Stimulated activated CD4-positive, alpha-beta T cell treated with anti-CD3 and anti-CD28 coated beads, Interleukin-15, amount 100 ng/mL, for 48 hours (primary cell): ENCODE data around the gene INPP4B.

Source experiments
- DNase-seq, 2 donors: peaks; one replicate each; pipeline ENCODE4 v3.0.0-alpha.2; 2020; ENCODE audit warnings: low read depth in 2 of 2

Gene INPP4B

GRCh38 chr4:142846108-142846728, at the start of gene INPP4B:
Gene INPP4B, minus strand, starts transcription at chr4:142846301.
- DNase-seq, result peak; percentile 30 to 33

DNA sequence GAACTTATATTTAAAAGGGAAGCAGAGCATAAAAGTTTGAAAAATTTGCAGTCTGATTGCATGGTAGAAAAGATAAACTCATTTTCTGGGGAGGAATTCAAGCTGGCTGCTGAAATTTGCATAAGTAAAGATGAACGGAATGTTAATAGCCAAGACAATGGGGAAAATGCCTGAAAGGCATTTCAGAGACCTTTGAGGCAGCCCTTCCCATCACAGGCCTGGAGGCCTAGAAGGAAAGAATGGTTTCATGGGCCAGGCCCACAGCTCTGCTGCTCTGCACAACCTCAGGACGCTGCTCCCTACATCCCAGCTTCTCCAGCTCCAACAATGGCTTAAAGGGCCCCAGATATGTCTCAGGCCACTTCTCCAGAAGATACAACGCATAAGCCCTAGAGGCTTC, 46.9 kb upstream of the INPP4B start:
- no peak for DNase-seq

- DNase-seq, result no peak
Measured at GRCh38 chr4:142886566-142886965, 40.5 kb upstream of the INPP4B start.

- DNase-seq, result no peak
Measured at GRCh38 chr4:142883040-142883832, 37.1 kb upstream of the INPP4B start.

DNA sequence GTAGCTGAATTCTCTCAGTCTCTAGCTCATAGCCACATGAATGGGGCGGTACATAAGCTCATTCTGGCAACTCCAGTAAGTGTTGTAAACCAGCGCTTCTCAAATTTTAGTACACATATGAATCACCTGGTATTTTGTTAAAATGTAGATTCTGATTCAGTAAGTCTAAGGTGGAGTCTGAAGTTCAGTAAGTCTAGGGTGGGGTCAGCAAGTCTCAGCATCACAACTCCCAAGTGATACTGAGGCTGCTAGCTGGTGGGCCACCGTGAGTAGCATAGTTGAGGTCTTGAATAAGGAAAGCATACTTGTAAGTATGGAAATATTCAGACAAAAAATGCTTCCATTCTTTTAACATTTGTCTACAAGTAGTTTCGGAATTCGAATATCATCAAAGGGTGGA, 36.1 kb upstream of the INPP4B start:
- no peak for DNase-seq

GRCh38 chr4:142881331-142881730, 35.2 kb upstream of the INPP4B start:
- DNase-seq, result no peak

DNA sequence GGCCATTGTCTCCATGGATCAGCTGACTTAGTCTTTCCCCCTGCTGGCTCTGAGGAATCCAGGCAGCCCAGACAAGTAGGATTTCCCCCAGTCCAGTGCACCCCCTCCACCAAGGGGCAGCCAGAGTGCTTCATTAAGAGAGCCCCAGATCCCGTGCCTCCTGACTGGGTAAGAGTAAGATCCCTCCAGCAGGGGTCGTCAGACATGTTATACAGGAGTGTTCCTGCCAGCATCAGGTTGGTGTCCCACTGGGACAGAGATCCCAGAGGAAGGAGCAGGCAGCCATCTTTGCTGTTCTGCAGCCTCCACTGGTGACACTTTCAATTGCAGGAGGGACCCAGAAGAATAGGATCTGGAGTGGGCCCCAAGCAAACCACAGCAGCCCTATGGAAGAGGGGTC, 29.0 kb upstream of the INPP4B start:
- DNase-seq, result no peak

DNA sequence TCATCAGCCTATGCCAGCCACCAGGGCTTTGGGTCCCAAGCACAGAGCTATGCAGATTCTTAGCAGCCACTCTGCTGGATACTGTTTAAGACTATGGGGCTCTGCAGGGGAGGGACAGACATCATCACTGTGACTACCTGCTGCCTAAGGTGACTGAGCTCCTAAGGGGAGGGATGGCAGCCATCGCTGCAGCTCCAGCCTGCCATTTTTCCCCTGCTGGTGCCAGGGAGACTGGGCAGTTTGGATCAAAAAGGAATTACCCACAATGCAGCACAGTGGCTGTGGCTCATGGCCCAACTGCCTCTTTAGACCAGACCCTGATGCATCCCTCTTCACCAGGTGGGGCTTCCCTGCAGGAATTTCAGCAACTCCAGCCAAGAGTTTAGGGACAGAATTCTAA, 28.6 kb upstream of the INPP4B start:
- no peak for DNase-seq

GRCh38 chr4:142866685-142867084, 20.6 kb upstream of the INPP4B start:
- no peak for DNase-seq

DNA sequence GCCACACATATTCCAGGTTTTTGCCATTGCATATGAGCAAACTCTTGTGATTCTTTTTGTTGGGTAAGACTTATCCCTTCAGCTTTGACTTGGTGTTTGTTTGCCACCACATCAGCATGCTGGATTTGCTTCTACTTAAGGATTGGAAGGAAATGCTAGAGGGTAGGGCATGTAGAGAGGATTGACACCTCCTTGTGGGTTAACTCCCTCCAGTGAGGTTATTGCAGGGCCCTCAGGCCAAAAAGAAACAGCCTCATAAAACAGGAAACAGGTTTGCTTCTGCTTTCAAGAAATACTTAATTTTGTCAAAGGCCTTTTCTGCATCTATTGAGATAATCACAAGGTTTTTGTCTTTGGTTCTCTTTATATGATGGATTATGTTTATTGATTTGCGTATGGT, 15.2 kb upstream of the INPP4B start:
- no peak for DNase-seq

- DNase-seq, result no peak
Measured at GRCh38 chr4:142858965-142859364, 12.9 kb upstream of the INPP4B start.

- no peak for DNase-seq
Measured at GRCh38 chr4:142858446-142858845, 12.3 kb upstream of the INPP4B start.

GRCh38 chr4:142856576-142856975, 10.5 kb upstream of the INPP4B start:
- DNase-seq, result no peak

DNA sequence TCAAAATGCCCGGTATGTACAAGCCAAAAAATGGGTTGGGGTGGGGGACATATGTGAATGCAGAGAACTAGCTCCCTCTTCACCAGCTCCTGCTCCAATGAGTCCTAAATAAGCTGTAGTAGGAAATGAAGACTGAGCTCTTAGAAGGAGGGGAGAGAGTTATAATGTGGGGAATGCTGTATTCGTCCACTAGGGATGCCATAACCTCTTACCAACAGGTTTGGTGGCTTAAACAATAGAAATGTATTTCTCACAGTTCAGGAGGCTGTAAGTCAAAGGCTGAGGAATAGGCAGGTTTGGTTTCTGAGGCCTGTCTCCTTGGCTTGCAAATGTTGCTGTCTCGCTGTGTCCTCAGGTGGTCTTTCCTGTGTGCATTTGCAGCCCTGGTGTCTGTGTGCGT, 4.4 kb upstream of the INPP4B start:
- DNase-seq, result no peak

DNA sequence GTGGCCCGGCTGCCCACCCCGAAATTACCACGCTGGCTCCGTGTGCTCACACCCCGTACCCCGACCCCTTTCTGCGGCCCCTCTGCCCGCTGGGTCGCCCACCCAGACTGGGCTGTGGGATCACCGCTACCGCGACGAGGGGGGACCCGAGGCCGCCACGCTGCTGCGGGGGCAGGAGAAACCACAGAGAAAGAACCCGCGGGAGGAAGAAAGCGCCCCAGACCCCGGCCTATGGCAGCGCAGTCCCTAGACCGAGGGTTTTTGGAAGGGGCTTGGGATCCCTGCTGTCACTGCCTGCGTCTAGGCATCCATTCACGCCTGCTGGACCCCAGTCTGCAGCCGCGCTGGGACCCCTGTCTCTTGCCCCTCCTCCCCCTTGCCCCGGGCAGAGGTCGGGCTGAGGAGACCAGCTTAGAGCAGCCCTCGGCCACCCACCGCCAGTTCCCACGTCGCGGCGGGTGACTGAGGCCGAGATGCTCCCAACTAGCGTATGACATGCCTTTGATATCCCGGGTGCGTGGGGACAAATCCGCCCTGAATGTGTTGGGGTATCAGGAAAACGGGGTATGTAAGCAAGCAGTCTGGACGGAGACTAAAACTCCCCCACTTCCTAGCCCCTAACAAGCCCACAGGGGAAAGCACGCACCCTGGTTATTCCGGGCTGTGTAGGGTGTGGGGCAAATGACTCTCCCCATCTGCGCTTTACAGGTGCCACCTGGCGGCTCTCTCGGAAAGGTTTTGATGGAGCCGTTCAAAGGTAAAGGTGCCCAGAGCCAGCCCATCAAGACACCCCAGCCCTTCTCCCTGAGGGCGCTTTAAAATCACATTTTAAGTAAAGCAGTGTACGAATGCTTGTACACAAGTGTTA, 862 bp upstream of the INPP4B start:
- DNase-seq, result peak; percentile 51 to 60

GRCh38 chr4:142845293-142846107, 601 bp downstream of the INPP4B start:
- no peak for DNase-seq

DNA sequence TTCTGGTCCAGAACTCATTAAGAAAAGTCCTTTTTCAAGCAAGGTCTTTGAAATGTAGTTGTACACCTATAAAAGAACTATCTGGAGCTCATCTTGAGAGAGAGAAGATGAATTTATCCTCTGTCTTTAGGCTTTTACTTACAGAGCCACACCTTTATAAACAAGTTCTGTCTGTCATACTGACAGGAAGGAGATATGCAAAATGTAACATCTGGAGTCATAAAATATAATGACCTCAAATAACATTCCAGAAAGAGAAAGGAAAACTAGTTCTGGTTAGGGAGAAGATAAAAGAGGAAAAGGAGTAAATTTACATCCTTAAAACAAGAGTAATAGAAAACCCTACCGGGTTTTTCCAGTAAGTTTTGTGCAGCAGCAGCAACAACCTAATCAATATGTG, 1.3 kb downstream of the INPP4B start:
- no peak for DNase-seq

DNA sequence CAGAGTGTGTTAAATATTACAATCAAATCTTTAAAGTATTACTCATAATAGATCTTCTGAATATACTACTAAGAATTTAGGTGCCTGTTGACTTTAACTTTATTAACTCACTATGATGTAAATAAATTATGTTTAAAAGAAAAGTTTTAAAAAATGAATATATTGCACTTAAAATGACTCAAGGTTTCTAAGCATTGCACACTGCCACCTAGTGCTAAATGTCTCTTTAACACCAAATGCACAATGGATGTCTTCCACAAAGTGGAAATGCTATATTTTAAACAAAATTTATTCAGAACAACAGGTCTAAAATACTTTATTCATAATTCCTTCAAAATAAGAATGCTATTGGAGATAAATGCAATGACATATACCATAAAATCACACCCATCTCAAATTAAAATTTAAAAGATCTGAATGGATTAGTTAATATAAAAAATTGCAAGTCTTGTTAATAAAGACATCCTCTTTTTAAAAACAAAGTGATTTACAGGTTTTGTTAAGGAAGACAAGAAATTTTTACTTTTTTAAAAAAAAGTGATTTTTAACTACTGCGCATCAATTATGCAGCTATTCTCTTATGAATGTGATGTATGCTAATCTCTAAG, 5.5 kb downstream of the INPP4B start:
- no peak for DNase-seq

- DNase-seq, result no peak
Measured at GRCh38 chr4:142838778-142839177, 7.3 kb downstream of the INPP4B start.

DNA sequence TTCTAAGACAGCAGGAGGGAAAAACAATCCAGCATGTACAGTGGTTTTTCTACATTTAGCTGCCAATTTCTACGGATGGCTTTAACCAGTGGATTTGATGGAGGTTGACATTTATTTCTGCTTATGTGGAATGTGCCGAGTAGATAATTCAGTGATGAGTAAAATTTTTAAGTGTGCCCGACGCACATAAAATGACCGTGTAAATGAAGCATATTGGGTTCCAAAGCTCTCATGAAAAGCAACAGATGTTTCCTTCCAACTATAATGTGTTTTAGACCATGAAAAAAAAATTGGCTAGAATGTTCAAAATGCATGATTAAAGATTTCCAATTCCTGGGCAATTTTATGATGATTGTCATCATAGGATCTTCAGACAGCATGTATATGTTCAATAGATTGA, 14.1 kb downstream of the INPP4B start:
- DNase-seq, result no peak

- DNase-seq, result no peak
Measured at GRCh38 chr4:142826503-142827241, 19.4 kb downstream of the INPP4B start.
